WI38 (cell line): Measurements from ENCODE around the gene TRIM22.

Experiments used
- H3K4me3 ChIP-seq: 2 replicates; pipeline ENCODE4 v1.5.1; 2011; ENCODE audit warnings: low read depth, mild to moderate bottlenecking, control low read depth, low read length
- CTCF ChIP-seq: IDR thresholded peaks from 2 replicates; pipeline ENCODE4 v1.5.1; 2012; ENCODE audit warnings: low read depth, mild to moderate bottlenecking, control low read depth, low read length

TRIM22 gene

GRCh38 chr11:5684036-5684645, 5.4 kb upstream of the TRIM22 start:
- H3K4me3 ChIP-seq = peak overlapping the region; percentile 76
- no peak for TF ChIP-seq CTCF

- peak within 1 kb of the TSS; percentile 76 for H3K4me3 ChIP-seq
- peak; percentile 66 for TF ChIP-seq CTCF
Measured at GRCh38 chr11:5684646-5685362, 4.8 kb upstream of the TRIM22 start, which contains the start of gene TRIM5. Gene TRIM5 (minus strand): TSS chr11:5685074. CDS start chr11:5680177, 4,897 bp downstream.

- no peak overlapping the region for H3K4me3 ChIP-seq
- no peak for TF ChIP-seq CTCF
Measured at GRCh38 chr11:5686426-5686825, 3.2 kb upstream of the TRIM22 start.

- H3K4me3 ChIP-seq = no peak overlapping the region
- no peak for TF ChIP-seq CTCF
Measured at GRCh38 chr11:5688482-5688881, 1.1 kb upstream of the TRIM22 start.

GRCh38 chr11:5690216-5690615, 626 bp downstream of the TRIM22 start:
- peak overlapping the region; percentile 66 for H3K4me3 ChIP-seq
- TF ChIP-seq CTCF = no peak

- TF ChIP-seq CTCF = no peak
- H3K4me3 ChIP-seq = peak overlapping the region; percentile 66
Measured at GRCh38 chr11:5690736-5691135, 1.1 kb downstream of the TRIM22 start.

GRCh38 chr11:5691238-5691963, 1.8 kb downstream of the TRIM22 start:
- H3K4me3 ChIP-seq = peak overlapping the region; percentile 66
